Tibial artery (tissue), 4 donors: ENCODE measurements around the gene MRPL20.

ENCODE experiments used
- DNase-seq, 2 donors: peaks; one replicate each; pipeline ENCODE4 v3.0.0-alpha.2; 2019
- H3K27ac ChIP-seq, 2 donors: fragments of 200-600 bp; sonication (generic) in 1 of 2; 1 replicate in 1 of 2; 2 replicates in 1 of 2; pipeline ENCODE4 v1.5.1; 2018 to 2019; ENCODE audit warnings: mild to moderate bottlenecking in 1 of 2
- H3K27me3 ChIP-seq, 2 donors: fragments of 200-600 bp; sonication (generic) in 1 of 2; one replicate each; pipeline versions ENCODE4 v1.5.1 to v1.6.0; 2016 to 2019
- H3K36me3 ChIP-seq, 3 donors: fragments of 200-600 bp; sonication (generic) in 2 of 3; one replicate each; pipeline ENCODE4 v1.5.1; 2016 to 2019; ENCODE audit warnings: mild to moderate bottlenecking in 2 of 3
- H3K4me1 ChIP-seq, 4 donors: fragments of 200-600 bp; sonication (generic) in 2 of 4; 1 replicate in 3 of 4; 2 replicates in 1 of 4; pipeline ENCODE4 v1.5.1; 2016 to 2019
- H3K4me3 ChIP-seq, 2 donors: fragments of 200-600 bp; sonication (generic) in 1 of 2; 1 replicate in 1 of 2; 2 replicates in 1 of 2; pipeline ENCODE4 v1.5.1; 2018 to 2019; ENCODE audit warnings: mild to moderate bottlenecking in 2 of 2
- H3K9me3 ChIP-seq, 3 donors: fragments of 200-600 bp; sonication (generic) in 1 of 3; one replicate each; pipeline ENCODE4 v1.5.1; 2016 to 2019
- intact Hi-C: fragments of 100-400 bp; cut with DNase I; formaldehyde crosslinking; loops from one replicate; pipeline ENCODE4 v1.15.0; 2023; ENCODE audit warnings: low total_unique reads
- TF ChIP-seq, protein P1 (sequence below), 2 experiments: fragments of 200-600 bp in 1 of 2; fragments of 450-650 bp in 1 of 2; IDR thresholded peaks; one replicate each; pipeline ENCODE4 v1.5.1; 2017 to 2019; ENCODE audit warnings: antibody characterized with exemption in 2 of 2, mild to moderate bottlenecking in 1 of 2, moderate library complexity in 1 of 2

Gene MRPL20

DNA sequence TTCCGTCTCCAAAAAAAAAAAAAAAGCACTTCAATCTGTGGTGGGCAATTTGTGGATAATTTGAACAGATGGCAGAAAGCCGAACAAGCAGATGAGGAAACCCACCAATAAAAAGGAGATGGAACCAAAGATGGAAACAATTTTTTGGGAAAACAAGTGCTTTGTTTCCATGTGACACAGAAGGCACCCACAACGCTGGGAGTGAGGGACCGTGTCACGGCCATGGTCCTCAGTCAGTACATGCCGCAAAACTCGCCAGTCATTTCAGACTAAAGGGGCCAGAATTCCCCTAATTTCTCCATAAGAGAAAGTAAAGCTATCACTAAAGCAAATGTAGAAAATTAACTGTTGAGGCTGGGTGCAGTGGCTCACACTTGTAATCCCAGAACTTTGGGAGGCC is 13.0 kb downstream of the MRPL20 start:
- no peak for DNase-seq
- no peak overlapping the region for H3K4me3 ChIP-seq
- peaks cover 72 to 89% (median 85%) of the 10 kb centered on the region in 3 donors for H3K36me3 ChIP-seq
- H3K27me3 ChIP-seq, result no peaks in the 10 kb centered on the region
- no peaks in the 10 kb centered on the region for H3K9me3 ChIP-seq
- TF ChIP-seq, protein P1, sequence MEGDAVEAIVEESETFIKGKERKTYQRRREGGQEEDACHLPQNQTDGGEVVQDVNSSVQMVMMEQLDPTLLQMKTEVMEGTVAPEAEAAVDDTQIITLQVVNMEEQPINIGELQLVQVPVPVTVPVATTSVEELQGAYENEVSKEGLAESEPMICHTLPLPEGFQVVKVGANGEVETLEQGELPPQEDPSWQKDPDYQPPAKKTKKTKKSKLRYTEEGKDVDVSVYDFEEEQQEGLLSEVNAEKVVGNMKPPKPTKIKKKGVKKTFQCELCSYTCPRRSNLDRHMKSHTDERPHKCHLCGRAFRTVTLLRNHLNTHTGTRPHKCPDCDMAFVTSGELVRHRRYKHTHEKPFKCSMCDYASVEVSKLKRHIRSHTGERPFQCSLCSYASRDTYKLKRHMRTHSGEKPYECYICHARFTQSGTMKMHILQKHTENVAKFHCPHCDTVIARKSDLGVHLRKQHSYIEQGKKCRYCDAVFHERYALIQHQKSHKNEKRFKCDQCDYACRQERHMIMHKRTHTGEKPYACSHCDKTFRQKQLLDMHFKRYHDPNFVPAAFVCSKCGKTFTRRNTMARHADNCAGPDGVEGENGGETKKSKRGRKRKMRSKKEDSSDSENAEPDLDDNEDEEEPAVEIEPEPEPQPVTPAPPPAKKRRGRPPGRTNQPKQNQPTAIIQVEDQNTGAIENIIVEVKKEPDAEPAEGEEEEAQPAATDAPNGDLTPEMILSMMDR (IDR thresholded peaks at IDR 0.05), result no peak
- intact Hi-C loops, result no loop called here
- peaks cover 0 to 26% (median 17%) of the 10 kb centered on the region in 4 donors for H3K4me1 ChIP-seq
- H3K27ac ChIP-seq, result no peak overlapping the region

DNA sequence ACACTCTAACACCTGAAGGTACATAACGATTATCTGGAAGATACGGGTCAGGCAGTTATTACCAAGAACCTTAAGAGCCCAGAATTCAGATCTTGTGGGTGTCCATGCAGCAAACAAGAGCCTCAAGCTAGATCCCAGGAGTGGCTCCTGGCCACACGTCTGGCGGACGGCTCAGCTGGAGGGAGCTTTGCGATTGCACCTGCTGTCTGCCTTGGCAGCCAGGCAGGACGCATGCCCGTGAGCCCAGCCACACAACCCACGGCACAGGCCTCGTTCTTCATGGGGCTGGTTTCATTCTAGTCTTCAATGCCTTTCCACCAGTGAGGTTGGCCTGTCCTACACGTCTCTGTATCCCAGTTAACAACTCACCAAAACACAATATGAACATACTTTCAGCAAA is 13.7 kb downstream of the MRPL20 start:
- intact Hi-C loops, result no loop called here
- Histone ChIP-seq H3K27me3 (no peaks in the 10 kb centered on the region), H3K36me3 (peaks cover 79 to 96% (median 92%) of the 10 kb centered on the region in 3 donors), H3K9me3 (no peaks in the 10 kb centered on the region), H3K4me3 (no peak overlapping the region), H3K27ac (no peak overlapping the region), H3K4me1 (peaks cover 0 to 24% (median 15%) of the 10 kb centered on the region in 4 donors)
- no peak for DNase-seq
- TF ChIP-seq, protein P1 (IDR thresholded peaks at IDR 0.05), result no peak

- H3K27ac ChIP-seq, result no peak overlapping the region
- no peaks in the 10 kb centered on the region for H3K9me3 ChIP-seq
- peaks cover 83 to 100% (median 96%) of the 10 kb centered on the region in 3 donors for H3K36me3 ChIP-seq
- no peaks in the 10 kb centered on the region for H3K27me3 ChIP-seq
- H3K4me3 ChIP-seq, result no peak overlapping the region
- no peak for DNase-seq
- TF ChIP-seq, protein P1 (IDR thresholded peaks at IDR 0.05), result no peak
- peaks cover 0 to 20% (median 11%) of the 10 kb centered on the region in 4 donors for H3K4me1 ChIP-seq
- intact Hi-C loops, result no loop called here
Measured at GRCh38 chr1:1393014-1393413, 14.1 kb downstream of the MRPL20 start.

DNA sequence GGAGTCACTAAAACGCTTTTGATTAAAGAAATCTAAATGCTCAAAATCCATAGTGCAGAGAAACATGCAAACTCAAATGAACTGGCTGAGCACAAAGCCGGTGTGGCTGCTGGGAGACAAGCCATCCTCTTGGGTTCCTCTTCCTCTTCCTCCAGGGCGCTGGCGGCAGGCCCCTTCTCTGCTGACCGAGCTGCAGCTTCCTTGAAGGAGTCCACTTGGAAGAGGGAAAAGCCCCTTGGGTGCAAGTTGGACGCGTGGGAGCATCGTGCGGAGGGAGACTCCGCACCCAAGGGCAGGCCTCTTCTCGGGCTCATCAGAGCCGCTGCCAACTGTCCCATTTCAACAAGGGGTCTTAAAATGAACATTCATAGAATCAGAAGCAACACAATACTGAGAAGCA is 15.9 kb downstream of the MRPL20 start:
- Histone ChIP-seq H3K9me3 (no peaks in the 10 kb centered on the region), H3K36me3 (peaks cover 88 to 100% (median 100%) of the 10 kb centered on the region in 3 donors), H3K27ac (no peak overlapping the region), H3K4me3 (no peak overlapping the region), H3K4me1 (peaks cover 0 to 5% (median 0%) of the 10 kb centered on the region in 4 donors), H3K27me3 (no peaks in the 10 kb centered on the region)
- intact Hi-C loops, result no loop called here
- DNase-seq, result no peak
- TF ChIP-seq, protein P1 (IDR thresholded peaks at IDR 0.05), result no peak

- H3K4me3 ChIP-seq, result no peak overlapping the region
- TF ChIP-seq, protein P1 (IDR thresholded peaks at IDR 0.05), result no peak
- no peaks in the 10 kb centered on the region for H3K9me3 ChIP-seq
- H3K36me3 ChIP-seq, result peaks cover 94 to 100% (median 100%) of the 10 kb centered on the region in 3 donors
- intact Hi-C loops, result no loop called here
- no peaks in the 10 kb centered on the region for H3K27me3 ChIP-seq
- DNase-seq, result no peak
- no peak overlapping the region for H3K27ac ChIP-seq
- H3K4me1 ChIP-seq, result no peaks in the 10 kb centered on the region
Measured at GRCh38 chr1:1390675-1391074, 16.4 kb downstream of the MRPL20 start.

GRCh38 chr1:1388078-1388472 is 19.0 kb downstream of the MRPL20 start:
- TF ChIP-seq, protein P1 (IDR thresholded peaks at IDR 0.05), result no peak
- peaks cover 75 to 86% (median 79%) of the 10 kb centered on the region in 3 donors for H3K36me3 ChIP-seq
- H3K27me3 ChIP-seq, result no peaks in the 10 kb centered on the region
- no peak overlapping the region for H3K27ac ChIP-seq
- H3K4me1 ChIP-seq, result no peaks in the 10 kb centered on the region
- intact Hi-C loops, result no loop called here
- no peak for DNase-seq
- no peak overlapping the region for H3K4me3 ChIP-seq
- H3K9me3 ChIP-seq, result no peaks in the 10 kb centered on the region
